Stimulated activated CD4-positive, alpha-beta T cell treated with anti-CD3 and anti-CD28 coated beads, Interleukin-15, amount 100 ng/mL, for 48 hours (primary cell): Measurements from ENCODE around the gene ZNF346.

Source experiments
- DNase-seq, 2 donors: peaks; one replicate each; pipeline ENCODE4 v3.0.0-alpha.2; 2020; ENCODE audit warnings: low read depth in 2 of 2

ZNF346 gene

DNA sequence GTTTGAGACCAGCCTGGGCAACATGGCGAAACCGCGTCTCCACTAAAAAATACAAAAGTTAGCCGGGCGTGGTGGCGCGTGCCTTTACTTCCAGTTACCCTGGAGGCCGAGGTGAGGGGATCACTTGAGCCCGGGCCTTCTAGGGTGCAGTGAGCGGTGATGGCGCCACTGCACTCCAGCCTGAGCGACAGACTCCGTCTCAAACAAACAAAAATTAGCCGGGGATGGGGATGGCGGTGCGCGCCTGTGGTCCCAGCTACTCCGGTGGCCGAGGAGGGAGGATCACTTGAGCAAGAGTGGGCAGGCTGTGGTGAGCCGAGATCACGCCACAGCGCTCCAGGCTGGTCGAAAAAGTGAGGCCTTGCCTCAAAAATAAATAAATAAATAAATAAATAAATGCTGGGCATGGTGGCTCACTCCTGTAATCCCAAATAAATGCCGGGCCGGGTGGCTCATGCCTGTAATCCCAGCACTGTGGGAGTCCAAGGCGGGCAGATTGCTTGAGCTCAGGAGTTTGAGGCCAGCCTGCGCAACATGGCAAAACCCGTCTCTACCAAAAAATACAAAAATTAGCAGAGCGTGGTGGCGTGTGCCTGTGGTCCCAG is 95.0 kb downstream of the ZNF346 start:
- DNase-seq: no peak

DNA sequence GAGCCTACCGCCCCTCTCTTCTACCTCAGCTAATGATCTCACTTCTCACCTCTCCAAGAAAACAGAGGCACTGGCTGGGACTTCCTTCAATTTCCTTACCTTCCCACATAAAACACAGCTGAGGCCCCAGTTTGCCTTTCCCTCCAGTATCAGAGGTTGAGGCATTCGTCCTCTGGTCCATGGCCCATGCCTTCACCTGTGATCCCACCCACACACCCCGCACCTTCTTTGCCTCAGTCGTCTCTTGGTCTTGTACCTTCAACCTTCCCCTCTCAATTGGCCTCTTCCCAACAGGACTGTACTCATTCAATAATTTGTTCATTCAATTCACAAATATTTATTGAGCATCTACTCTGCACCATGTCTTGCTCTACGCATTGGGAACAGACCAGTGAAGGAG is 100.1 kb downstream of the ZNF346 start:
- no peak for DNase-seq

DNA sequence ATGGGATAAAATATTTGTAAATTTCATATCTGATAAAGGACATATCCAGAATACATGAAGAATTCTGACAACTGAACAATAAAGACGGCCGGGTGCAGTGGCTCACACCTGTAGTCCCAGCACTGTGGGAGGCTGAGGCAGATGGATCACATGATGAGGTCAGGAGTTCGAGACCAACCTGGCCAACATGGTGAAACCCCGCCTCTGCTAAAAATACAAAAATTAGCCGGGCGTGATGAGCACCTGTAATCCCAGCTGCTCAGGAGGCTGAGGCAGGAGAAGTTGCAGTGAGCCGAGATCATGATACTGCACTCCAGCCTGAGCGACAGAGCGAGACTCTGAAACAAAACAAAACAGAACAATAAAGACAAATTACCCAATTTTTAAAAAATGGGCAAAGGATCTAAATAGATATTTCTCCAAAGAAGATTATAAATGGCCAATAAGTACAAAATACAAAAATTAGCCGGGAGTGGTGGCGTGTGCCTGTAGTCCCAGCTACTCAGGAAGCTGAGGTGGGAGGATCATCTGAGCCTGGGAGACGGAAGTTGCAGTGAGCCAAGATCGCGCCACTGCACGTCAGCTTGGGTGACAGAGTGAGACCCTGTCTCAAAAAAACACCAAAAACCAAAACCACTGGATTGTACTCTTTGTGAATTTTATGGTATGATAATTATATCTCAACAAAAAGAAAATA is 101.4 kb downstream of the ZNF346 start:
- DNase-seq: no peak

DNA sequence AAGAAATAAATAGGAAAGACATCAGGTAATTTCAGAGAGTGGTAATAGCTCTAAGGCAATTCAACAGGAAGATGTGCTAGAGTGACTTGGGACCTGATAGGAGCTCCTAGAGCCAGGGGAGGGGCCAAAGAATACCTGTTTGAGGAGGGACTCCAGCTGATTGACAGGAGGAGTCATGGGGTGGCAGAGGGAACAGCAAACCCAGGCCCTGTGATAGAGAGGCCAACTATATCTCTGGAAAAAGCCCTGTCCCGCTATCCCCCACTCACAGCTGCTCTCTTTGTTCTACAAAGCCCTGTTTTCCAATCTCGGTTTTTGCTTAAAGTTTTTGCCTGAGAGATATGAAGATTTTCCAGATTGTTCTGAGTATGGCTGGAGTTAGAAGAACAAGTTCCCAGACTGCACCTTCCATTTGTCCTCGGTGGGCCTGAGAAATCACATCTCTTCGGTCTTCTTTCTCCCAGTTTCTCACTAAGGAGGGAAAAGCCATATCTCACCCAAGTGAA is 102.0 kb downstream of the ZNF346 start:
- no peak for DNase-seq

DNA sequence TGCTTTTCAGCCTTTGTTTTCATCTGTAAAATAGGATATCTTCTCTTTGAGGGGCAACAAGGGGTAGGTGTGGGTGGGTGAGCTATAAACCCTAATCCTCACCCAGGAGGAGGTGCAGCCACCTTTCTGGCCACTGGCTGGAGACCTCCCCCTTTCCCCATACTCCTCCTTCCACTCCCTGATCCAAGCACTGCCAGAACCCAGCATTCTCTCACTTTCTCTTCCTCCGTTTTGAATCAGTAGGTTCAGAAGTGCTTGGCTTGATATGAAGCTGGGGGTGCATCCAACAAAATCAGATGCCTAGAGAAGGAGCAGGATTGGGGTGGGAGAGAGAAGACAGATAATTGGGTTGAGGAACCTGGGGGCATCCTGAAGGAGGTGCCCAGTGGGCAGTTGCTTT is 104.3 kb downstream of the ZNF346 start:
- no peak for DNase-seq

DNA sequence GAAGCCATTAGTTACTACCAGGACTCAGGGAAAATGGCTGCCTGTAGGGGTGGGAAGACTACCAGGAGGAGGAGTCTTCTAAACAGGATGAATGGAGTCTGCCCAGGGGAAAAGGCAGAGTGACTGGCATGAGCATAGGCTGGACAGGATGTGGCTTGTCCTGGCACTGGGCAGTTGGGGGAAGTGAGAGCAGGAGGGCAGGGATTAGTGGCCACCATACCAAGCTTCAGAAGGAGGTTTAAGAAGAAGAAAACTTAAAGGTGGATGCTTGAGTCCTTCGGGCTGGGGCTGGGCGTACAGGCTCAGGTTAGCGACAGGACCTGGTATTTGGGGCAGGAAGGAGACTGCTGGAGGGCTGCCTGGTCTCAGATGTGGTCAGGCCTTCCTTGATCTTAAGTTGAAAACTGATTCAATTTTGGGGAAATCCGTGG is 106.1 kb downstream of the ZNF346 start:
- no peak for DNase-seq

DNA sequence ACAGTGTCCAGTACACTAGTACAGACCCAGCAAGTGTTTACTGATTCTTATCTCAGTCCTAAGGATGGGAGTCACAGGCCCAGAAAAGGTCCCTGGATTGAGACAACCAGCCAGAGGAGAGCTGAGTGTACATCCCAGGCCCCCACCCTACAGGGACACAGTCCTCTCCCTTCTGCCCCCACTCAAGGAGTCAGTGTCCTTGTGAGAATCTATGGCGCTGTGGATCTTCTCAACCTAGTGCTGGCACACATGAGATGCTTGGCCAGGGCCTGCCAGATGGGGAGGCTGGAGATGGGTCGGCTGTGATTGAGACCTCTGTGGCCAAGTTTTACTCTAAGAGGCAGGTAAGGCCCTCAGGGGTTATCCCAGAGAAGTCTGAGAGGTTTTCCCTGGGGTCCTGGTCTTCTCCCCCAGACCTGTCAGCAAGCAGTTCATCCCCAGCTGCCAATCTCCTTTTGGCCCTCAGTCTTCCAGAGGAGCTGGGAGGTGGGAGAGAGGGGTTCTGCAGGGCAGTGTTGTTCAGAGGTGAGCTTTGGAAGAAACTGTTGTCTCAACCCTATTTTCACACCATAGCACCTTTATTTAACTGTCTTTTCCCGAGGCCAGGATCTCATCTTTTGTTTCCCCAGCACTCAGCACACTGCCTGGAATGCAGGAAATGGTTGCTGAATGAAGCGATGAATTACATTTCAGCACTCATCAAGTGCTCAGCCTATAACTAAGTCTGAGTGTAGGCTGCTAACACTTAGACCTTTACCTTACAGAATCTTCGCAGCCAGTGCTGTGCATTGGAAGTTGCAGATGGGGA is 107.9 kb downstream of the ZNF346 start:
- no peak for DNase-seq
